Neuronal stem cell (in vitro differentiated cells): ENCODE measurements around the gene USP12.
A peak's percentile ranks its signal among the peaks of the same experiment; 100 is the strongest.

Experiments used
- DNase-seq: peaks from one replicate; pipeline ENCODE4 v3.0.0-alpha.2; 2013; ENCODE audit warnings: low spot score
- H2AFZ ChIP-seq: one replicate; pipeline ENCODE4 v1.6.1; 2013; ENCODE audit warnings: mild to moderate bottlenecking, low read length, inconsistent platforms
- H2AK5ac ChIP-seq: 2 replicates; pipeline ENCODE4 v1.6.1; 2013; ENCODE audit warnings: low read depth, mild to moderate bottlenecking, inconsistent platforms, low read length, moderate library complexity, mixed read lengths
- H2BK120ac ChIP-seq: 2 replicates; pipeline ENCODE4 v1.6.1; 2013; ENCODE audit warnings: low read depth, mild to moderate bottlenecking, inconsistent platforms, low read length, moderate library complexity, mixed read lengths
- H2BK12ac ChIP-seq: one replicate; pipeline ENCODE4 v1.6.1; 2013; ENCODE audit warnings: low read length, inconsistent platforms
- H2BK15ac ChIP-seq: 2 replicates; pipeline ENCODE4 v1.6.1; 2013; ENCODE audit warnings: mild to moderate bottlenecking, low read length, inconsistent platforms, mixed read lengths
- H2BK5ac ChIP-seq: one replicate; pipeline ENCODE4 v1.6.1; 2013; ENCODE audit warnings: inconsistent platforms, mild to moderate bottlenecking, low read length, moderate library complexity
- H3K14ac ChIP-seq: one replicate; pipeline ENCODE4 v1.6.1; 2013; ENCODE audit warnings: low read length, inconsistent platforms
- H3K18ac ChIP-seq: 2 replicates; pipeline ENCODE4 v1.6.1; 2013; ENCODE audit warnings: low read length, inconsistent platforms
- H3K23ac ChIP-seq: 2 replicates; pipeline ENCODE4 v1.6.1; 2013; ENCODE audit warnings: low read depth, mild to moderate bottlenecking, mixed read lengths, low read length, inconsistent platforms; ENCODE audit not compliant: poor library complexity
- H3K27ac ChIP-seq: replicated peaks from 3 replicates; pipeline ENCODE4 v1.5.1; 2013; ENCODE audit warnings: low read length, inconsistent platforms
- H3K27me3 ChIP-seq, 3 experiments: 2 replicates each; pipeline ENCODE4 v1.6.1; 2013; ENCODE audit warnings: low read length in 3 of 3, mild to moderate bottlenecking in 2 of 3, inconsistent platforms in 1 of 3, low read depth in 1 of 3, mixed read lengths in 1 of 3, moderate library complexity in 1 of 3; ENCODE audit not compliant: control insufficient read depth in 3 of 3, insufficient read depth in 3 of 3
- H3K36me3 ChIP-seq, 2 donors: replicated peaks in 1 of 2; 2 replicates each; pipeline ENCODE4 v1.6.1; 2013; ENCODE audit warnings: low read length in 2 of 2; ENCODE audit not compliant: control insufficient read depth in 2 of 2, insufficient read depth in 2 of 2
- H3K4ac ChIP-seq: 2 replicates; pipeline ENCODE4 v1.6.1; 2013; ENCODE audit warnings: inconsistent platforms, mild to moderate bottlenecking, low read length, moderate library complexity
- H3K4me1 ChIP-seq, 2 donors: 1 replicate in 1 of 2; 2 replicates in 1 of 2; pipeline ENCODE4 v1.6.1; 2013; ENCODE audit warnings: low read length in 2 of 2, low read depth in 1 of 2; ENCODE audit not compliant: control insufficient read depth in 2 of 2, insufficient read depth in 1 of 2
- H3K4me2 ChIP-seq: one replicate; pipeline ENCODE4 v1.6.1; 2013; ENCODE audit warnings: mild to moderate bottlenecking, low read length, inconsistent platforms; ENCODE audit not compliant: insufficient read depth, poor library complexity, severe bottlenecking
- H3K4me3 ChIP-seq, 2 donors: 2 replicates each; pipeline ENCODE4 v1.5.1; 2013; ENCODE audit warnings: low read length in 2 of 2, mild to moderate bottlenecking in 2 of 2, inconsistent platforms in 1 of 2, moderate library complexity in 1 of 2
- H3K79me1 ChIP-seq: one replicate; pipeline ENCODE4 v1.6.1; 2013; ENCODE audit warnings: low read depth, mild to moderate bottlenecking, inconsistent platforms, low read length, moderate library complexity
- H3K9ac ChIP-seq: one replicate; pipeline ENCODE4 v1.6.1; 2013; ENCODE audit warnings: mild to moderate bottlenecking, low read depth, low read length, inconsistent platforms; ENCODE audit not compliant: poor library complexity
- H3K9me3 ChIP-seq, 2 donors: replicated peaks in 1 of 2; 2 replicates each; pipeline versions ENCODE3 to v1.6.1; 2013; ENCODE audit warnings: low read length in 2 of 2, mild to moderate bottlenecking in 2 of 2, inconsistent platforms in 1 of 2, low read depth in 1 of 2, mixed read lengths in 1 of 2, moderate library complexity in 1 of 2; ENCODE audit not compliant: control insufficient read depth in 2 of 2, insufficient read depth in 1 of 2
- H4K8ac ChIP-seq: one replicate; pipeline ENCODE4 v1.6.1; 2013; ENCODE audit warnings: low read depth, mild to moderate bottlenecking, inconsistent platforms, low read length, moderate library complexity
- H4K91ac ChIP-seq: one replicate; pipeline ENCODE4 v1.6.1; 2013; ENCODE audit warnings: low read length, low read depth, mild to moderate bottlenecking, inconsistent platforms; ENCODE audit not compliant: poor library complexity
- WGBS, 2 donors: extraction: QIAGEN DNeasy Blood & Tissue Kit; methylation state at CpG; one replicate each; pipeline ENCODE4 v1.1.7; 2013; ENCODE audit warnings: missing lambda C conversion rate in 2 of 2, mixed read lengths in 1 of 2; ENCODE audit not compliant: insufficient read length in 2 of 2, insufficient replicate concordance in 1 of 2; ENCODE audit errors: extremely low coverage in 2 of 2; 5-methylcytosine and 5-hydroxymethylcytosine counted together

USP12 gene

GRCh38 chr13:27035892-27036235 lies 135.7 kb downstream of the USP12 start:
- no peak for DNase-seq
- WGBS, 2 donors, result no CpG with 5 or more reads among the region's 11 CpGs
- Histone ChIP-seq H3K4me1 (peaks cover 1 to 10% of the 10 kb centered on the region in 2 donors), H3K18ac (no peak overlapping the region), H3K9me3 (no peaks in the 10 kb centered on the region), H3K4ac (no peak overlapping the region), H3K27me3 (peaks cover 0 to 12% (median 4%) of the 10 kb centered on the region in 3 experiments), H4K91ac (no peak overlapping the region), H3K9ac (no peak overlapping the region), H2BK15ac (no peak overlapping the region), H3K23ac (no peak overlapping the region), H2AK5ac (peak overlapping the region; percentile 4), H3K4me3 (no peak overlapping the region), H2BK5ac (no peak overlapping the region), H2BK120ac (no peak overlapping the region), H2BK12ac (no peak overlapping the region), H3K36me3 (no peaks in the 10 kb centered on the region), H3K27ac (no peak overlapping the region), H3K4me2 (no peak overlapping the region), H3K14ac (peak overlapping the region; percentile 56), H4K8ac (no peak overlapping the region), H2AFZ (no peak overlapping the region), H3K79me1 (no peaks in the 10 kb centered on the region)

- no peak for DNase-seq
Measured at GRCh38 chr13:27034678-27035111, 136.9 kb downstream of the USP12 start.

DNA sequence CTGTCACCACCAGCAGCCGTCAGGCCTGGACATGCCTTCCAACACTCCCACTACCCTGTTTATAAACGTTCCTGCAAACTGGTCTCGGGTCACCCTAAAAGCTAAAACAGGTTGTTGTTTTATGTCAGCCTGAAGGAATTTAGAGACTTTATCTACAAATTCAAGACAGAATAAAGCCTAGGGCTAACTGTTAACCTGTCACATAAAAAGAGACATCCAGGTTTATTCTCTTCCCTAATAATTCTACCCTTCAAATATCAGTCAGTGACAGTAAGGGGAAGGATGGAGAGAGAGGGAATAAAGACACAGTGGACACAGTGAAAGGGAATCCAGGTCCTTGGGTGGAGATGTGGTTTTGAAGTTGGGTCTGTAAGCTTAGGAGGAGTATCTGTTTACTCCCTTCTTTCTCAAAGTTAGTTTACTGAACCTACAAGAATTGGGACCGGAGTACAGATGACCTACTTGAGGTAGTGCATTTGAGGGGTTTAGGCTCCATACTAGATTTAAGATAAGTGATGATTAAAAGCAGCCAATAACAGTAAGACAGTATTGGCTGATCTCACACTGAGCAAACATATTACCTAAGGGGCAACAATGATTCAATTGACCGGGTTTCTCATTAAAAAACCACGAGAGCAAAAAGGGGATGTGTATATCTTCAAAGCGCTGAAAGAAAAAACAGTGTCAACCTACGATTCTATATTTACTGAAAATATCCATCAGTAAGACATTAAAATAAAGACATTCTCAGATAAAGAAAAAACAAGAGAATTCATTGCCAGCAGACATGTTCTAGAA lies 142.7 kb downstream of the USP12 start:
- Histone ChIP-seq H3K27ac (no peak overlapping the region), H2BK12ac (no peak overlapping the region), H3K4me2 (no peak overlapping the region), H3K9me3 (no peaks in the 10 kb centered on the region), H3K18ac (no peak overlapping the region), H4K91ac (no peak overlapping the region), H3K9ac (no peak overlapping the region), H2AK5ac (no peak overlapping the region), H4K8ac (no peak overlapping the region), H3K79me1 (no peaks in the 10 kb centered on the region), H3K23ac (no peak overlapping the region), H3K4me3 (no peak overlapping the region), H2BK5ac (no peak overlapping the region), H3K36me3 (no peaks in the 10 kb centered on the region), H2AFZ (no peak overlapping the region), H2BK120ac (no peak overlapping the region), H3K27me3 (peaks cover 0 to 14% (median under 1%) of the 10 kb centered on the region in 3 experiments), H3K4me1 (peaks cover 0 to 1% of the 10 kb centered on the region in 2 donors), H3K14ac (no peak overlapping the region), H2BK15ac (no peak overlapping the region), H3K4ac (no peak overlapping the region)
- no CpG with 5 or more reads among the region's 8 CpGs for WGBS, 2 donors
- DNase-seq, result no peak

More at GRCh38 chr13:27034678-27035111, 136.9 kb downstream of the USP12 start:
- H2BK120ac ChIP-seq, result no peak overlapping the region
- H3K9ac ChIP-seq, result peak overlapping the region; percentile 34
- peaks cover 1 to 10% of the 10 kb centered on the region in 2 donors for H3K4me1 ChIP-seq
- peak overlapping the region; percentile 78 for H2AFZ ChIP-seq
- H3K18ac ChIP-seq, result peak overlapping the region; percentile 79
- H3K27me3 ChIP-seq, result peaks cover 0 to 12% (median 4%) of the 10 kb centered on the region in 3 experiments
- H3K79me1 ChIP-seq, result no peaks in the 10 kb centered on the region
- H4K91ac ChIP-seq, result no peak overlapping the region
- no peak overlapping the region for H2AK5ac ChIP-seq
- no peak overlapping the region for H2BK5ac ChIP-seq
- H3K14ac ChIP-seq, result no peak overlapping the region
- H3K4me2 ChIP-seq, result peak overlapping the region; percentile 72
- no peak overlapping the region for H3K4ac ChIP-seq
- H4K8ac ChIP-seq, result no peak overlapping the region
- WGBS, 2 donors, result no CpG with 5 or more reads among the region's 18 CpGs
- peak overlapping the region; percentile 47 for H3K23ac ChIP-seq
- H3K9me3 ChIP-seq, result no peaks in the 10 kb centered on the region
- no peak overlapping the region for H2BK15ac ChIP-seq
- no peak overlapping the region for H3K27ac ChIP-seq
- H3K36me3 ChIP-seq, result no peaks in the 10 kb centered on the region
- peak overlapping the region; percentile 13 to 73 for H3K4me3 ChIP-seq
- H2BK12ac ChIP-seq, result no peak overlapping the region

DNA sequence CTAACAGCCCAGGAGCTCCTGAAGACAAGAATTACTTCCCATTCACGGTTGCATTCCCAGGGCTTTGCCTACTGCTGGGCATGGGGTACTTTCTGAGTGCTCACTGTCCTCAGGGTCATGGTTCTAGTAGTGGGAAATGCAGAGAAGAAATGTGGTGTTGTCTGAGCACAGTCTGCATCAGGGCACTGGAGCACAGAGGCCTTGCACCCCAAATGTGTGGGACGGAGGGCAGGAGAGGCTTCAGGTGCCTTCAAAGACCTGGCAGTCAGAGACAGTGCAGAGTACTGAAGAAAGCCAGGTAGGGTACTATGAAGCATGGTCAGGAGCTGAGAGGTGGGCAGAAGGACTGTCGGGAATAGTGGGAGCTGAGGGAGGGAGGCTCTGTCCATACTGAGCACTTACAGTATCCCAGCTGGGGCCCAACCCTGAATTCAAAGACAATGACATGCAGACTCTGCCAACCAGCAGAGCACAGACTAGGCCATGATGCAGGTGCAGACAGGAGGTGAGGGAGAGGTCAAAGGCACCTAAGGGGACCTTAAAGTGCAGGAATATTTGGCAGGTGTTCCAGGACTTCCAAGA lies 144.4 kb downstream of the USP12 start:
- H4K8ac ChIP-seq, result no peak overlapping the region
- no peaks in the 10 kb centered on the region for H3K79me1 ChIP-seq
- H2AK5ac ChIP-seq, result no peak overlapping the region
- DNase-seq, result no peak
- H3K4ac ChIP-seq, result no peak overlapping the region
- no peak overlapping the region for H2BK120ac ChIP-seq
- H3K9ac ChIP-seq, result no peak overlapping the region
- H2BK12ac ChIP-seq, result no peak overlapping the region
- WGBS, 2 donors, result no CpG with 5 or more reads among the region's 3 CpGs
- no peak overlapping the region for H3K23ac ChIP-seq
- no peak overlapping the region for H4K91ac ChIP-seq
- H3K4me3 ChIP-seq, result no peak overlapping the region
- no peaks in the 10 kb centered on the region for H3K9me3 ChIP-seq
- no peak overlapping the region for H2AFZ ChIP-seq
- no peaks in the 10 kb centered on the region for H3K36me3 ChIP-seq
- H3K4me2 ChIP-seq, result no peak overlapping the region
- H3K27me3 ChIP-seq, result peaks cover 0 to 14% (median 0%) of the 10 kb centered on the region in 3 experiments
- no peak overlapping the region for H2BK15ac ChIP-seq
- H3K14ac ChIP-seq, result no peak overlapping the region
- H3K27ac ChIP-seq, result no peak overlapping the region
- peaks cover 1 to 5% of the 10 kb centered on the region in 2 donors for H3K4me1 ChIP-seq
- H3K18ac ChIP-seq, result no peak overlapping the region
- no peak overlapping the region for H2BK5ac ChIP-seq
